T follicular helper cell (primary cell): ENCODE measurements around the gene ANKRD50.

Experiments
- DNase-seq: peaks from one replicate; pipeline ENCODE4 v3.0.0-alpha.2; 2020; ENCODE audit warnings: low read depth

The ANKRD50 gene

GRCh38 chr4:124708517-124709300, 3.8 kb downstream of the ANKRD50 start:
- DNase-seq = no peak

GRCh38 chr4:124705393-124705792, 7.1 kb downstream of the ANKRD50 start:
- DNase-seq = no peak

GRCh38 chr4:124703154-124703553, 9.4 kb downstream of the ANKRD50 start:
- DNase-seq = no peak

DNA sequence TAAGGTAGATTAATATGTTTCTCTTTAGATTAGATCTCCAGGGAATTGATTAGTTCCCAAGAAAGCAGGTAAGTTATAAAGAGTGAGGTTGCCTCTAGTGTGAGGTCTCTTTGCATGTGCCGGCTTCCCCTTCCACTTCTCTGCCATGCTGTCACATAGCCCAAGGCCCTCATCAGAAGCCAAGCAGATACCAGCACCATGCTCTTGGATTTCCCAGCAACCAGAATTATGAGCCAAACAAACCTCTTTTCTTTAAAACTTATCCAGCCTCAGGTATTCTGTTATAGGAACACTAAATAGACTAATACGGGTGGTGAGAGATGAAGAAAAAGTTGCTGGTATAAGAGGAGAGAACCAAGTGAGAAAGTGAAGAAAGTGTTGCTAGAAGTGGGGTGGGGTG, 15.1 kb downstream of the ANKRD50 start:
- no peak for DNase-seq

DNA sequence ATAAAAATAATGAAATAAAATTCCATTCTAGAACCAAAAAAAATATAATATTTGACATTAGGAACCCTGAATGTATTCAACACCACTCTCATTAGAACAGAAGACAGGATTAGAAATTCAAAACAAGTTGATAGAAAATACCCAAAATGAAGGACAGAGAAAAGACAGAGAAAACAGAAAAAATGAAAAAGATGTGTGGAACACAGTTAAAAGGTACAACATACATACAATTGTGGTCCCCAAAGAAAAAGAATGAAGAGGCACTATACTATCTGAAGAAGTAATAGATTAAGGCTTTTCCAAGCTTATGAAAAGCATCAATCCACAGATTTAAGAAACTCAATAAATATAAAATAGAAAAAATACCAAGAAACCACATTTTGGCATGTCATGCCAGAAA, 16.4 kb downstream of the ANKRD50 start:
- no peak for DNase-seq

DNA sequence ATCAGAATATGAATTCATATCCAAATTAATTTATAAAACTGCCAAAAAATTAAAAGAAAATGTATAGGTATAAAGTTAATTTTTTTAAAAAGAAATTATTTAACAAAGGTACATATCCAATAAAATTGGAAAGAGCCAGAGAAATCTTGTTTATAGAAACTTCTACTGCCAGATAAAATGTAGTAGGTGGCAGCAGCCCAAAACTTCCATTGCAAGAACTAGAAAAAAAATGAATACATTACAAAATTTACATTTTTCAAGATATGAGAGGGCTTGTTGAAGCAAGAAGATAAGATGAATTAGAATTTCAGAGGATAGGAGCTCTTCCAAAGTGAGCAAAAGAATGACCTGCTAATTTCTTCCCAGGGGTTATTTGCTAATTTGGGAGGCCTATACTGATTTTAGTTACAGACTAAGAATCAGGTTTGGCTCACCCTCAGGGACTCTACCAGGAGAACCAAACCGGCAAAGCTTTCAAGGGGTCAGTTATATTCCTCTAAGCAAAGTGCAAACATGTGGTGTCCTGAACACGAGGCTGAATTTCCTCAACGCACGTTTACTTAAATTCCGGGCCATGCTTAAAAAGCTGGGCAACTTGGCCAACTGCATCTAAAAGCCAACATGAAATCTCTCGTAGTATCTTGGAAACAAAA, 17.5 kb downstream of the ANKRD50 start:
- DNase-seq = no peak

DNA sequence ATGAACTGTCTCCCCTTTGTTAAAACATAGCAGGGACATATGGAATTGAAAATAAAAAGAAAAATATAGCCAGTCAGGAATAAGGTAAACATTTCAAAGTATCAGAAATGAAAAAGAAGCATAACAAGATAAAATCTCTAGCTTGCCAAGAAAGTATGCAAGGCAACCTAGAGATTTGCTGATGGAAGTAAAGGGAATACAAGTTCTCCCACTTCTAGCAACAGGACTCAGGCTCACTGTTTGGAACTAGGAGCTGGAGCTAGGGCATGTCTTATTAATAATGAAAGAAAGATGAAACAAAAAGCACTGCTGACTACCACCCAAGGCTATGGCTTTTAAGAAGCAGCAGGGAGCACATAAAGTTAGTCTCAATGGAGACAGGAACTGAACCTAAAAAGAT, 18.2 kb downstream of the ANKRD50 start:
- no peak for DNase-seq

- no peak for DNase-seq
Observed at GRCh38 chr4:124691801-124692200, 20.7 kb downstream of the ANKRD50 start.

- no peak for DNase-seq
Observed at GRCh38 chr4:124686279-124686678, 26.3 kb downstream of the ANKRD50 start.

GRCh38 chr4:124685851-124686250, 26.7 kb downstream of the ANKRD50 start:
- no peak for DNase-seq

- no peak for DNase-seq
Observed at GRCh38 chr4:124684301-124684700, 28.2 kb downstream of the ANKRD50 start.

DNA sequence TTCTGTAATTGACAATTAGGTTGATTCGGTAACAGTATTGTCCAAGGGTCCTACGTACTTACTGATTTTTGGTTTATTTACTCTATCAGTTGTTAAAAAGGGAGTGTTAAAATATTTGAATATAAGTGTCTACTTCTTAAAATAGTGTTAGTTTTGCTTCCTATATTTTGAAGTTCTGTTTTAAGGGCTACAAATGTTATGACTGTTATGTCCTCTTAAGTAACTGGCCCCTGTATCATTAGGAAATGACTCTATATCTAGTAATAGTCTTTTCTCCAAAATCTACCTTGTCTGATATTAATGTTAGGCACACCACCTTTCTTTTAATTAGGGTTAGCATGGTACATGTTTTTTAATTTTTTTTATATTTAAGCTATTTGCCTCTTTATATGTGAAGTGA, 30.1 kb downstream of the ANKRD50 start:
- DNase-seq = no peak

DNA sequence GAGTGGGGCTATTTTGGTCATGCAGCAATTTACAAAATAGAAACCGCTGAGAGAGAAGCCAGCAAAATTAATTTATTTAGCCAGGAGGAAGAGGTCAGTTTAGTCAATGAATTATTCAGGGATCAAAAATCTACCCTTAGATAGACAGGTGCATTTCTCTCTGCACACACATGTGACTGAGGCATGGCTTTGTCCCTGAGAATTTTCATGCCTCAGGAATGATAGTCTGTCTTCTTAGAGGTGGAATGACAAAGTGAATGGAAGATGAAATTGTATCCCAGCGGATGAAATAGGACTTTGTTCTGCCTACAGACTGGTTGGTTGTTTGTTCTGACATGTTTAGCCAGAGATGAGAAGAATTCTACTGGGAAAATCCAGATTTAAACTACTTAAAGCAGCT, 46.0 kb downstream of the ANKRD50 start:
- no peak for DNase-seq

GRCh38 chr4:124658795-124659194, 53.7 kb downstream of the ANKRD50 start:
- no peak for DNase-seq

DNA sequence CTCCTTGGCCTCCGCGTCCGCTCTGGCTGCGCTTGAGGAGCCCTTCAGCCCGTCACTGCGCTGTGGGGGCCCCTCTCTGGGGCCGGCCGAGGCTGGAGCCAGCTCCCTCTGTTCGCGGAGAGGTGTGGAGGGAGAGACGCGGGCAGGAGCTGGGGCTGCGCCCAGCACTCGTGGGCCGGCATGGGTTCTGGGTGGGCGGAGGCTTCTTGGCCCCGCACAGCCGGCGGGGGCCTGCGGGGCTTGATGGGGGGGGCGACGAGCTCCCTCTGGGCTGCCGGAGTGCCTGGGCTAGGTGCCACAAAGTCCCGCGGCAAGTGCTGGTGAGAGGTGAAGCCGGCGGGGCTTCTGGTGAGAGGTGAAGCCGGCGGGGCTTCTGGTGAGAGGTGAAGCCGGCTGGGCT, 61.9 kb downstream of the ANKRD50 start:
- no peak for DNase-seq

DNA sequence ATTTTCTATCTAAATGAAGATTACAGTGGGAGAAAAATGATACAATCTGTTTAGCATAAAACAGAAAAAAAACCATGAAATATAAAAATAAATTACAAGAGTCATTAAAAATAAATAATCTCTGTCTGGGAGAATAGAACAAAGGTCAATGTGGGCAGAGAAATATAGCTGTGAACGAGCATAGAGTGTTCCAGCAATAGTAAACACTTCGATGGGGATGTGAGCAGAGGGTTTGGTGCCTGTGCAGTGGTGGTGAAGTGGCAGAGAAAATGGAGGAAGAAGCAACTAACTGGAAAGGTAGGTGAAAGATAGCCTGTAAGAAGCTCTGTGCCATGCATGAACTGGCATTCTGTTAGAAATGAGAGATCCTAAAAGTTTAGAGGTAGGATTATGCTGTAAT, 64.9 kb downstream of the ANKRD50 start:
- no peak for DNase-seq

- DNase-seq = no peak
Observed at GRCh38 chr4:124644621-124645020, 67.9 kb downstream of the ANKRD50 start.

- no peak for DNase-seq
Observed at GRCh38 chr4:124642846-124643245, 69.7 kb downstream of the ANKRD50 start.

DNA sequence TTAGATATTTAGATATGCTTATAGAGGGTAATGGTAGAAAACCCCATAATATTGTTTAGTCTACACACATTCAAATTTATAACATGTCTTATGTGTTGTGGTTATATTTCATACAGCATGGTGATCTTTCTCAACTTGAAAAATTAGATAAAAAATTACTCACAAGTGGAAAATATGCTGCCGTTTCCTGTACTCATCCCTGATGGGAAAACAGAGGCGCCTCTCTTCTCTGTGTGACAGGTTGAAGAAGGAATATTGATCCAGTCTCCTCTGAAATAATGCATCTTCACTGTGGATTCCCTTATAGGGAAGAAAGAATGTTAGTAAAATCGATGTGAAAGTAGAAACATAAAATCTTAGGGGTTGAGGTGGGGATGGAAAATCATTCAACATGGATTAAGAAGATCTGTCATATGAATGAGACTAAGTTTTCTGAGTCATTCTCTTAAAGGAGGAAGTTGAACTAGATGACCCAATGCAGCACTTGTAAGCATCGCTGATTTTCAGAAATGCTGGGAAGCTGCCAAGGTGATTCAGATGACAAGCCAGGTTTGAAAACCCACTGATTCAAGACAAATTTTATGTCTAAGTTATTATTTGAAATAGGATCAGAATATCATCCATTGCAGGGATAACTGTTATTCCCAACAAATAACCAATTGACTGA, 70.7 kb downstream of the ANKRD50 start:
- DNase-seq = no peak

- no peak for DNase-seq
Observed at GRCh38 chr4:124640022-124640730, 72.4 kb downstream of the ANKRD50 start.

GRCh38 chr4:124637321-124637720, 75.2 kb downstream of the ANKRD50 start:
- no peak for DNase-seq

DNA sequence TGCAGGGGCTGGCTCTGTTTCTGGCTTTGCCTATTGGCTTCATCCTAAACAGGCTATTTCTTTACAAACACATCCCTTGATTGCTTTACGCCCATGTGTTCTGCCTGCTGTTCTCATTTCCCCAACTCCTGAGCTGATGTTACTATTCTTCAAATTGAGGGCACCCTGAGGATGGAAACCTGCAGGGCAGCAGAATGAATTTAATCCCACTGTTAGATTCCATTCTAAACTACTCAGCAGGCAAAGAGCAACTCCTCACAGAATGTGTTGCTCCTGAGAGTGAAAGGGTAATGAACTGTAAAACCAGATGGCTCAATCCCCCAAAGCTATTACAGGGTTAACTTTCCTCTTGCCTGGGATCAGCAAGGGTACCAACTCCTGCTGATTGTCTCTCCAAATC, 75.7 kb downstream of the ANKRD50 start:
- DNase-seq = no peak

DNA sequence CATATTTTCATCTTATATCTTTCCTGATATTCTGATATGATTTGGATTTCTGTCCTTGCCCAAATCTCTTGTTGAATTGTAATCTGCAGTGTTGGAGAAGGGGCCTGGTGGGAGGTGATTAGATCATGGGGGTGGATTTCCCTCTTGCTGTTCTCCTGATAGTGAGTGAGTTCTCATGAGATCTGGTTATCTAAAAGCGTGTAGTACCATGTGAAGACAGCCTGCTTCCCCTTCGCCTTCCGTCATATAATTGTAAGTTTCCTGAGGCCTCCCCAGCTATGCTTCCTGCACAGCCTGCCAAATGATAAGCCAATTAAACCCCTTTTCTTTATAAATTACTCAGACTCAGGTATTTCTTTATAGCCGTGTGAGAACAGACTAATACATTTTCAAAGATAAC, 77.2 kb downstream of the ANKRD50 start:
- DNase-seq = no peak
